ENCODE measurements around the gene RNF20. TPM values are rescaled to one million over a fixed set of nuclear protein-coding genes. Genes with fewer than 3 reads are reported as not detected.

Gene RNF20
- polyA plus RNA-seq, 1 donor (not counting 4 experiments of a cell fraction or from before 2014, with no cell fraction given), result 28.8 TPM

DNA sequence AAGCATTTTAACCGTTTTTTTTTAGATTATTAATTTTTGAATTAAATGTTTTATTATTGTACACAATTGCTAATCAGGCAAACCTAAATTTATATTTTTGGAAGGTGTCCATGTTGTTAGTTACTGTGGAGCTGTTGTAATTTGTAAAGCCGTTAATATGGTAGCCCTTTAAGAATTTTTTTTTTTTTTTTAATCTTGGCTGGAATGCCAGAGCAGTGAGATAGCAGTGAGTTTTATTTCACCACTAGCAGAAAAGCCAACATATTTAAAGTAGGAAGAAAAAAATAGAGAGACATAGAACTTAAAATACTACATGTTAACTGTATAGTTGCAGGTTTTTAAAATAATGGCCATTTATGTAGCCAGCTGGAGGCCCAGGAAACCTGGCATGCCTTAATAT, 35.3 kb upstream of the RNF20 start:
- no peaks in the 10 kb centered on the region for H4K20me1 ChIP-seq (ENCODE audit: control insufficient read depth, extremely low read depth, insufficient read depth, low read length)
- H3K36me3 ChIP-seq (ENCODE audit: control insufficient read depth in 2 of 2, extremely low read depth in 1 of 2, insufficient read depth in 2 of 2, low read length in 2 of 2), result no peaks in the 10 kb centered on the region
- H2AFZ ChIP-seq (ENCODE audit: control insufficient read depth, low read length), result no peak overlapping the region
- H3K4me1 ChIP-seq (ENCODE audit: control insufficient read depth, extremely low read depth, insufficient read depth, low read length), result no peaks in the 10 kb centered on the region
- no peak overlapping the region for H3K4me3 ChIP-seq (ENCODE audit: control insufficient read depth in 2 of 3, extremely low read depth in 1 of 3, insufficient read depth in 2 of 3, low read depth in 1 of 3, low read length in 3 of 3)
- no peak for DNase-seq (ENCODE audit: low read depth, low spot score)
- H3K9ac ChIP-seq (ENCODE audit: control insufficient read depth, extremely low read depth, insufficient read depth, low read length), result no peak overlapping the region
- dilution Hi-C loops (cut with MboI; ENCODE audit: extremely low pct_ligation_motif_present, low sequenced_read_pairs), result no loop called here
- no peak for TF ChIP-seq CTCF (optimal IDR thresholded peaks at IDR 0.05 in 1 of 3, IDR thresholded peaks at IDR 0.05 in 1 of 3, conservative IDR thresholded peaks at IDR 0.05 in 1 of 3; ENCODE audit: extremely low read depth in 1 of 3, insufficient read depth in 2 of 3, low read length in 3 of 3)
- no peak for TF ChIP-seq EZH2 (IDR thresholded peaks at IDR 0.05; ENCODE audit: low read length)
- no peak overlapping the region for H3K4me2 ChIP-seq (ENCODE audit: control insufficient read depth, extremely low read depth, insufficient read depth, low read depth, low read length)
- H3K27ac ChIP-seq (ENCODE audit: control insufficient read depth, insufficient read depth, low read length), result no peak overlapping the region
- FAIRE-seq, result no peak
- H3K79me2 ChIP-seq (ENCODE audit: control insufficient read depth, insufficient read depth, low read length), result no peaks in the 10 kb centered on the region
- H3K27me3 ChIP-seq (ENCODE audit: control insufficient read depth, extremely low read depth, insufficient read depth, low read length), result no peaks in the 10 kb centered on the region
- no peaks in the 10 kb centered on the region for H3K9me3 ChIP-seq (ENCODE audit: control insufficient read depth, low read depth, low read length)
- H3K9me1 ChIP-seq (ENCODE audit: control insufficient read depth, extremely low read depth, insufficient read depth, low read length), result no peaks in the 10 kb centered on the region

GRCh38 chr9:101504188-101504587, 29.5 kb upstream of the RNF20 start:
- Histone ChIP-seq H3K9ac (ENCODE audit: control insufficient read depth, extremely low read depth, insufficient read depth, low read length) (no peak overlapping the region), H3K79me2 (ENCODE audit: control insufficient read depth, insufficient read depth, low read length) (no peaks in the 10 kb centered on the region), H3K27me3 (ENCODE audit: control insufficient read depth, extremely low read depth, insufficient read depth, low read length) (no peaks in the 10 kb centered on the region), H3K36me3 (ENCODE audit: control insufficient read depth in 2 of 2, extremely low read depth in 1 of 2, insufficient read depth in 2 of 2, low read length in 2 of 2) (no peaks in the 10 kb centered on the region), H4K20me1 (ENCODE audit: control insufficient read depth, extremely low read depth, insufficient read depth, low read length) (no peaks in the 10 kb centered on the region), H3K4me2 (ENCODE audit: control insufficient read depth, extremely low read depth, insufficient read depth, low read depth, low read length) (no peak overlapping the region), H3K9me3 (ENCODE audit: control insufficient read depth, low read depth, low read length) (no peaks in the 10 kb centered on the region), H3K9me1 (ENCODE audit: control insufficient read depth, extremely low read depth, insufficient read depth, low read length) (no peaks in the 10 kb centered on the region), H2AFZ (ENCODE audit: control insufficient read depth, low read length) (no peak overlapping the region), H3K4me1 (ENCODE audit: control insufficient read depth, extremely low read depth, insufficient read depth, low read length) (peaks cover 5% of the 10 kb centered on the region), H3K4me3 (ENCODE audit: control insufficient read depth in 2 of 3, extremely low read depth in 1 of 3, insufficient read depth in 2 of 3, low read depth in 1 of 3, low read length in 3 of 3) (no peak overlapping the region), H3K27ac (ENCODE audit: control insufficient read depth, insufficient read depth, low read length) (no peak overlapping the region)
- no peak for FAIRE-seq
- TF ChIP-seq EZH2 (IDR thresholded peaks at IDR 0.05; ENCODE audit: low read length), result no peak
- no peak for TF ChIP-seq CTCF (optimal IDR thresholded peaks at IDR 0.05 in 1 of 3, IDR thresholded peaks at IDR 0.05 in 1 of 3, conservative IDR thresholded peaks at IDR 0.05 in 1 of 3; ENCODE audit: extremely low read depth in 1 of 3, insufficient read depth in 2 of 3, low read length in 3 of 3)
- dilution Hi-C loops (cut with MboI; ENCODE audit: extremely low pct_ligation_motif_present, low sequenced_read_pairs), result no loop called here
- no peak for DNase-seq (ENCODE audit: low read depth, low spot score)

Data from keratinocyte (primary cell).